ENCODE data around the gene NDUFA12.

The NDUFA12 gene

DNA sequence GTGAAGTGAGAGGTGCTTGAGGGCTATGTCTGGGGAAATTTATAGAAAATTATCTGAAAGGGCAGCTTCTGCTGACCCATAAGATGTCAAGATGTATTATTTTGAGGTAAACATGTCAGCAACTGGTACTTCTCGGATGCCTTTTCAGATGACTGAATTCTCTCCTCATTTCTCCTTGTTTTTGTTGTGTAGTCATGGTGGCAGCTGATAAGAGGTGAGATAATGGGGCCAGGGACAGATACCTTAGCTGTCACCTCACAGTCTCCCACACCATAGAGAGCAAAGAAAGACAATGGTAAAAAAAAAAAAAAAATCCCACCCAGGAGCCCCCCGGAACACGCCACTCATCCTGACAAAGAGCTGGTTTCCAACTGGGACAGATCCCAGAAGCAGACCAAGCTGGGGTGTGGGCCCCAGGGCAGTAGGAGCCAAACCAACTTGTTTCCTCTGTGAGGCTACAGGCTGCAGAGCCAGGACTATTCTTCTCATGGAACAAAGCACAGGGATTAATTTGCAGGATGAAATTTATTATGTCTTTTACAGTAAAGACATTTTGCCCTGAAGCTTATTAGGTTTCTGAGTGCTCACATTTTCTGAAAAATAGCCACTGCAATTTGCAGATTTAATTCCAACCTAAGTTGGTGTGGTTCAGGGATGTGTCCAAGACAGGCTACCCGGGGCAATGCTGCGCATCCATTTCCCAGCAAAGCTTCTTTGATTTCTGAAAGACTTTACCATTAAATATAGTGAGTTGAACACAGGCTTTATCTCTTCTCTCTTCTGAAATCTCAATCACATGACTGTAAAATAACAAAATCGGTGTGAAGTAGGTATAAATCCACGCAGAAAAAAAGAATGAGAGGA is 52.2 kb downstream of the NDUFA12 start:
- no peak for DNase-seq (ENCODE audit: low read depth)
- H3K4me3 ChIP-seq (ENCODE audit: low read depth, low read length) = no peak overlapping the region
- TF ChIP-seq, protein P1, sequence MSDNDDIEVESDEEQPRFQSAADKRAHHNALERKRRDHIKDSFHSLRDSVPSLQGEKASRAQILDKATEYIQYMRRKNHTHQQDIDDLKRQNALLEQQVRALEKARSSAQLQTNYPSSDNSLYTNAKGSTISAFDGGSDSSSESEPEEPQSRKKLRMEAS (IDR thresholded peaks at IDR 0.05; ENCODE audit: low read depth, low read length) = no peak
- no peak for TF ChIP-seq CTCF (IDR thresholded peaks at IDR 0.05; ENCODE audit: low read depth, low read length)
- TF ChIP-seq POLR2A (IDR thresholded peaks at IDR 0.05; ENCODE audit: extremely low read depth, insufficient read length) = no peak
- TF ChIP-seq MYC (IDR thresholded peaks at IDR 0.05; ENCODE audit: low read depth, low read length) = no peak

DNA sequence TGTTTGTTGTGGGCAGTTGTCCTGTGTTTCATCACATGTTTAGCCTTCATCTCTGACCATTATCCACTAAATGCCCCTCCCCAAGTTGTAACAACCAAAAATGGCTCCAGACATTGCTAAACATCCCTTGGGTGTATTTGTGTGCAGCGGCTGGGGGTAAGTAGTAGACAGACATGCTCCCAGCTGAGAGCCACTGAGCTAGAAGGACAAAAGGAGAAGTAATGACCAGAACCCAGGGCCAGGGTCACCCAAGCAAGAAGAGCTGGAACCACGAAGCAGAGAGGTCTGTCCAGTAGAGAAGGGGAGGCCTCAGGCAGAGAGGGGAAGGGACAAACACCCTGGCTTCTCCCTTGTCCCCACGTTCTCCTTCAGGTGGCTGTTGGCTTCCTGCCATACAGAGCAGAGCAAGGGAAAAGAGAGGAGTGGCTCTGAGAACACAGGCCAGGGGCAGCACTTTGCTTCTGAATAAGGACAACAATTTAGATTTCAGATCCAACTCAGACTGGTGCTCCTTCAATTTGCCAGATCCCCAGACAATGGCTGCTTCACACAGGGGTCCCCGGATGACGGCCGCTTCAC is 55.2 kb downstream of the NDUFA12 start:
- DNase-seq (ENCODE audit: low read depth) = peak; percentile 82
- no peak for TF ChIP-seq CTCF (IDR thresholded peaks at IDR 0.05; ENCODE audit: low read depth, low read length)
- TF ChIP-seq POLR2A (IDR thresholded peaks at IDR 0.05; ENCODE audit: extremely low read depth, insufficient read length) = no peak
- TF ChIP-seq, protein P1 (IDR thresholded peaks at IDR 0.05; ENCODE audit: low read depth, low read length) = 0 out of 2 replicates have a peak, but pooled peaks have one; percentile 26
- TF ChIP-seq MYC (IDR thresholded peaks at IDR 0.05; ENCODE audit: low read depth, low read length) = no peak
- no peak overlapping the region for H3K4me3 ChIP-seq (ENCODE audit: low read depth, low read length)

GRCh38 chr12:94942663-94943062 is 60.8 kb downstream of the NDUFA12 start:
- no peak for TF ChIP-seq MYC (IDR thresholded peaks at IDR 0.05; ENCODE audit: low read depth, low read length)
- no peak for TF ChIP-seq CTCF (IDR thresholded peaks at IDR 0.05; ENCODE audit: low read depth, low read length)
- TF ChIP-seq, protein P1 (IDR thresholded peaks at IDR 0.05; ENCODE audit: low read depth, low read length) = no peak
- TF ChIP-seq POLR2A (IDR thresholded peaks at IDR 0.05; ENCODE audit: extremely low read depth, insufficient read length) = no peak
- no peak overlapping the region for H3K4me3 ChIP-seq (ENCODE audit: low read depth, low read length)
- DNase-seq (ENCODE audit: low read depth) = peak; percentile 71

DNA sequence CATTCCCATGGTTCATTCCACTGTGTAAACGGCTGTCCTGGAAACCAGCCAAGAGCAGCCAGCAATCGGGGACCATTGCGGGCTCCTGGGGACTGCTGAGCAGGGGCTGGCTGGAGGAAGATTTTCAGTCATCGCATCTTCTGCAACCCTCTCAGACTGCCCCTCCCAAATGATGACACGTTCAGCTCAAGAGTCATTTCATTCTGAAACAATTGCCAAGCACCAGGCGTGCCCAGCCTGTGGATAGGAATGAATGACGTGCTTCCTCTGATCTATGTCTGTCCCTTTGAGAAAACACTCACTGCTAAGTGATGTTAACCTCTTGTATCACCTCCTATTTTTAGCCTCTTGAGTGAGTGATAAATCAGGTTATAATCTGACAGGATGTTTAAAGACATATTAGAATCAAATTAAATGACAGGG is 62.0 kb downstream of the NDUFA12 start:
- no peak for DNase-seq (ENCODE audit: low read depth)
- TF ChIP-seq CTCF (IDR thresholded peaks at IDR 0.05; ENCODE audit: low read depth, low read length) (no peak), POLR2A (IDR thresholded peaks at IDR 0.05; ENCODE audit: extremely low read depth, insufficient read length) (no peak), MYC (IDR thresholded peaks at IDR 0.05; ENCODE audit: low read depth, low read length) (no peak)
- TF ChIP-seq, protein P1 (IDR thresholded peaks at IDR 0.05; ENCODE audit: low read depth, low read length) = no peak
- H3K4me3 ChIP-seq (ENCODE audit: low read depth, low read length) = no peak overlapping the region

DNA sequence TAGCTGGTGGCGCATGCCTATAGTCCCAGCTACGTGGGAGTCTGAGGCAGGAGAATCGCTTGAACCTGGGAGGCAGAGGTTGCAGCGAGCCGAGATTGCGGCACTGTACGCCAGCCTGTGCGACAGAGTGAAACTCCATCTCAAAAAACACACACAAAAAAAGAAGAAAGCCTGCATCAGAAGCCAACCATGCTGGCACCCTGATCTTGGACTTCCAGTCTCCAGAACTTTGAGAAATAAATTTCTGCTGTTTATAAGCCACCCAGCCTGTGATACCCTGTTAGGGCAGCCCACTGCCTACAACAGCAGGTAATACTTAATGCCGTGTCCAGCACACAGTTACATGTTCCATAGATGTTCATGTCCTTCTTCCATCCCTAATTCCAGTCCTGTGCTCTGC is 62.7 kb downstream of the NDUFA12 start:
- H3K4me3 ChIP-seq (ENCODE audit: low read depth, low read length) = no peak overlapping the region
- TF ChIP-seq CTCF (IDR thresholded peaks at IDR 0.05; ENCODE audit: low read depth, low read length) = no peak
- no peak for TF ChIP-seq MYC (IDR thresholded peaks at IDR 0.05; ENCODE audit: low read depth, low read length)
- TF ChIP-seq, protein P1 (IDR thresholded peaks at IDR 0.05; ENCODE audit: low read depth, low read length) = no peak
- TF ChIP-seq POLR2A (IDR thresholded peaks at IDR 0.05; ENCODE audit: extremely low read depth, insufficient read length) = no peak
- no peak for DNase-seq (ENCODE audit: low read depth)
